GM18519 (cell line): ENCODE measurements around the gene CBLN3.

Experiments used
- ATAC-seq: cut with Tn5 transposase; IDR thresholded peaks from one replicate; pipeline ENCODE4 v1.9.1; 2021; ENCODE audit warnings: mild to moderate bottlenecking, moderate library complexity; ENCODE audit not compliant: unreplicated experiment, low FRiP score

The CBLN3 gene

GRCh38 chr14:24439830-24440605, 10.6 kb upstream of the CBLN3 start:
- ATAC-seq = no peak

- no peak for ATAC-seq
Measured at GRCh38 chr14:24439257-24439656, 9.8 kb upstream of the CBLN3 start.

GRCh38 chr14:24438223-24439097, 9.0 kb upstream of the CBLN3 start:
- no peak for ATAC-seq

GRCh38 chr14:24437736-24438067, 8.2 kb upstream of the CBLN3 start:
- ATAC-seq = no peak

- ATAC-seq = no peak
Measured at GRCh38 chr14:24437020-24437735, 7.7 kb upstream of the CBLN3 start.

- no peak for ATAC-seq
Measured at GRCh38 chr14:24436355-24437019, 7.0 kb upstream of the CBLN3 start.

GRCh38 chr14:24435998-24436354, 6.5 kb upstream of the CBLN3 start:
- no peak for ATAC-seq

GRCh38 chr14:24435192-24435810, 5.8 kb upstream of the CBLN3 start:
- ATAC-seq = no peak

GRCh38 chr14:24434676-24435075, 5.2 kb upstream of the CBLN3 start:
- ATAC-seq = no peak

GRCh38 chr14:24434036-24434435, 4.6 kb upstream of the CBLN3 start:
- ATAC-seq = no peak

- no peak for ATAC-seq
Measured at GRCh38 chr14:24432259-24433131, 3.0 kb upstream of the CBLN3 start.

- peak; percentile 52 for ATAC-seq
Measured at GRCh38 chr14:24431569-24432258, 2.2 kb upstream of the CBLN3 start.

- no peak for ATAC-seq
Measured at GRCh38 chr14:24430682-24431568, 1.5 kb upstream of the CBLN3 start.

GRCh38 chr14:24430143-24430681, 744 bp upstream of the CBLN3 start:
- ATAC-seq = peak; percentile 27

- no peak for ATAC-seq
Measured at GRCh38 chr14:24428628-24429394, 657 bp downstream of the CBLN3 start.

GRCh38 chr14:24427537-24428508, 1.6 kb downstream of the CBLN3 start:
- ATAC-seq = no peak
